Activated CD8-positive, alpha-beta memory T cell treated with anti-CD3 and anti-CD28 coated beads, Interleukin-2, amount 50 U/mL, for 48 hours (primary cell): Measurements from ENCODE around the gene LINC00237.

Experiments used
- DNase-seq: peaks from one replicate; pipeline ENCODE4 v3.0.0-alpha.2; 2020

LINC00237 gene

GRCh38 chr20:21125072-21125848, 19.1 kb upstream of the LINC00237 start:
- no peak for DNase-seq

DNA sequence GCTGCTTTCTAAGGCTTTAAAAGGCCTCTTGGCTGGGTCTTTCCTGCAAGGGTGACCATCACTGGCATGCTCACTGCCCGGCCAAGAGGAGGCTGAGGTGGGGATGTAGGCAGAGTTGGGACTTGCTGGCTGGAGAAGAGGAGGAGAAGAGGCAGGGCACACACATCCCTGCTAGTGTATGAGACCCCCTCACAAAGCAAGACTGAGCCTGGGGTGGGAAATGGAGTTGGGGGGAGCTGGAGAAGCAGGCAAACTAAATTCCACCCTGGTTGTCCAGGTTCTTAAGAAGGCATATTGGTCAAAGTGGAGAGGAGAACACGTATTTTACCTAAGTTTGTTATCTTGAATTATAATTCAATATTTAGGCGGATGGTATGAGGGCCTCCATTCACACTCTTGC, 18.0 kb upstream of the LINC00237 start:
- DNase-seq = no peak

GRCh38 chr20:21118782-21119181, 12.6 kb upstream of the LINC00237 start:
- no peak for DNase-seq

- no peak for DNase-seq
These were observed 12.0 kb upstream of the LINC00237 start for GRCh38 chr20:21118138-21118537.

GRCh38 chr20:21117521-21117920, 11.4 kb upstream of the LINC00237 start:
- DNase-seq = no peak

DNA sequence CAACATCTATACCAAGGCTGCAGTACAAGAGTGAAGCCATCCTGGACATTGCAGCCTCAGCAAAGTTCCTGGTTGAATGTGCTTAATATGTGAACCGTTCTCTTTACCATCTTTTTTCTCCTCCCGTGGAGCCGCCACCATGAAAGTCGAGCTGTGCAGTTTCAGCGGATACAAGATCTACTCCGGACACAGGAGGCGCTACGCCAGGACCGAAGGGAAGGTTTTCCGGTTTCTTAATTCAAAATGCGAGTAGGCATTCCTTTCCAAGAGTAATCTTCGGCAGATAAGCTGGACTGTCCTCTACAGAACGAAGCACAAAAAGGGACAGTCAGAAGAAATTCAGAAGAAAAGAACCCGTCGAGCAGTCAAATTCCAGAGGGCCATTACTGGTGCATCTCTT, 8.4 kb upstream of the LINC00237 start:
- DNase-seq = no peak

- no peak for DNase-seq
These were observed 7.5 kb upstream of the LINC00237 start for GRCh38 chr20:21113697-21114096.

DNA sequence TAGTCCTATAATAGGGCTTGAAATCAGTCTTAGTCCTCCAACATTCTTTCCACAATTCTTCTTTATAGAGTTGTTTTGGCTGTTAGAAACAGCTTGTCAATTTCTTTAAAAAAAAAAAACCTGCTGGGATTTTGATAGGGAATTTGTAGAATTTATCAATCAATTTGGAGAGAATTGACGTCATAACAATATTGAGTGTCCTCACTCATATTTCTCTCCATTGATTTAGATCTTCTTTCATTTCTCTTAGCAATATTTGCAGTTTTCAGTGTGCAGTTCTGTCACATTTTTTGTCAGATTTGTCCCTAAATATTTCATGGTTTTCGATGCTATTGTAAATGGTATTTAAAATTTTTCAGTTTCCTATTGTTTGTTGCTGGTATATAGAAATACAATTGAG, 5.3 kb upstream of the LINC00237 start:
- DNase-seq = no peak

- DNase-seq = no peak
These were observed 4.7 kb upstream of the LINC00237 start for GRCh38 chr20:21110811-21111210.

DNA sequence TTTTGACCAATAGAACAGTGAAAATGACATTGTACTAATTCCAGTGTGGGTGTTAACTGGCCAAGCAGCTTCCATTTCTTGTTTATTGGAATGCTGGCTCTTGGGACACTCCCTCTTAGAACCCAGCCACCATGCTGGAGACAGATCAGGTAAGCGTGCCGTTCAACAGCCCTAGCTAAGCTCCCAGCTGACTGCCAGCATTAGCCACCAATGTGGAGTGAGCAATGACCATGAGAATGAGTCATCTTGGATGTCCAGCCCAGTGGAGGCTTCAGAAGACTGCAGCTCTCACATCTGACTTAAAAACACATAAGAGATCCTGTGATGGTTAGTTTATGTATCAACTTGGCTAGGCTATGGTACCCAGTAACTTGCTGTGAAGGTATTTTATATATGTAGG, 3.0 kb upstream of the LINC00237 start:
- no peak for DNase-seq

GRCh38 chr20:21105429-21106170, 558 bp downstream of the LINC00237 start:
- DNase-seq = peak; percentile 59

DNA sequence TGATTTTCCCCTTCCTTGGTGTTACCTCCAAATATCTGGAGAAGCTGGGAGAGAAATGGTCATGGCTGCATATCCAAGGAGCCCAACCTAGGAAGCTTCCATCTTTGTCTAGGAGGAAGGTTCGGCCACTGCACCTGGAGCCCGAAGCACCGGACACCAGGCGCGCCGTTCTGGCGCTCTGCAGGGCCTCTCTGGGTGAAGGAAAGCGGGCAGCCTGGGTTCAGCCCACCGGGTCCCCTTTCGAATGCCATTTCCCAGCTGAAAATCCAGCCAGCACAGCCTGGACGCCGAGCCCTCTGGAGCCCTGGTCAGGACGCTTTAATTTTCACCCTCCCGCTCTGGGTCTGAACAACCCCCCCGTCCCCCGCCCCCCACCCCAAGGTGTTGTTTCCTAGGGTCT, 1.2 kb downstream of the LINC00237 start:
- no peak for DNase-seq

GRCh38 chr20:21104466-21104761, 1.7 kb downstream of the LINC00237 start:
- peak; percentile 51 for DNase-seq

DNA sequence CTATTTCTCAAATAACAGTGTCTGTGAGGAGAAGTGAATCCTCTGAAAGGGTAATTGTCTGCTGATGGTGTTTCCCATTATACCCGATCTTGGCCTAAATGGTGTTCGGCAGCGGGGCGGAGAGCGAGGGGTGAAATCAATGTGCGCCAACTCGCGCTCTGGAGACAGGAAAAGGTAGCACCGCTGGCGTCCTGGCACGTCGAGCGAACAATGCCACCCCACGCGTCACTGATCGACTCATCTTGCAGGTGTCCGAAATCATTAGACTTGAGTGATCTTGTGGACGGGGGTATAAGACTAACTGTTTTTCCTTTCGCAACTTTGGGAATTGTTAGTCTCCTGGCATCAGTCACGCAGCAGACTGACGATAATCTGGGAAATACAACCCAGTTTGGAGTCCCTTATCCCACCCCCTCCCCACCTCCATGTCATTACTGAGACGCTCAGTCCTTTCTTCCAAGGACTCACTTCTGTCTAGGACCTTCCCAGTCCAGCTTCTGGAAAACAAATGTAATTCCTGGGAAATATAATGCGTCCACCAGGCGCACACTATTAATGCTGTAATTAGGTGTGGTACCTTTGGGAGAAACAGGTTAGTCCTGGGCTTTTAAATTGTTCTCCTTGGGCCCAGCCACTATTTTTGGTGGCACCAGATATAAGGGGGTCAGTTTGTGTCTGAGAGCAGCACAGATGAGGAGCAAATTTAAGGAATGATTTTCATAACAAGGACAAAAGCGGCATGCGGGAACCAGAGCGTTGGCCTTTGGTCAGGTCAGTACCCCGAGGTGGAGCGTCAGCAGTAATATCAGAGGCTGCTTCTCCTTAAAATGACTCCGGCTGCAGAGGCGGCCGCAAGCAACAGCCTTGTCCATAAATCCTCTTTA, 2.3 kb downstream of the LINC00237 start:
- peak; percentile 55 for DNase-seq

GRCh38 chr20:21102603-21103311, 3.4 kb downstream of the LINC00237 start:
- peak; percentile 74 for DNase-seq

DNA sequence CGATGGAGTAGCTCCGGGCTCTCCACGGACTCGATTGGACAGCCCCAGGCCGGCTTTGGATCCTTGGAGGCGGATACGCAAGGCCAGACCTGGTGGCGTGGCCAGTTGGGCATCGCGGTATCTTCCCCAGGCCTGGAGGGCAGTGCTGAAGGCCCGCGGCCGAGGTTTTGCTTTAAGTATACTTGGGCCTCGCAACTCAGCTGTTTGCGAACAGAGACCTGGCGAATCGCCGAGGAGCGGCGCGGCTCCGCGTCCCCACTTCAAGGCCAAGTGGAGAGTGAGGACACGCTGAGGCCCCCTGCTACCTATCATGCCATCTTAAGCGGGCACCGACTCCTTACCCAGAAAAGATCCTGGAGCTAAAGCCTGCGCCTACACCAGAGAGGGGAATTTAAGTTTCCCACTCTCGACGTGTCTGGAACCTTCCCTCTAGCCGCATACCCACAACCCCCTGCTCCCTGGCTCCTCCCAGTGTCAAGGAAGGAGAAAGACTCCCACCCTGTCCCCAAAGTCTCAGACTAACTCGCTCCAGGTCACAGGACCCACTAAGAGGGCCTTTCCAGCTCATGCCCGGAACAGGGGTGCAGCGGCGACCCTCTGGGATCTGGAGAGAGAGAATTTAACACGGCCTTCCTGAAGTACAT, 4.1 kb downstream of the LINC00237 start:
- DNase-seq = peak; percentile 62

- DNase-seq = peak; percentile 59
These were observed 4.7 kb downstream of the LINC00237 start for GRCh38 chr20:21101453-21101931.

GRCh38 chr20:21100578-21101452, 5.3 kb downstream of the LINC00237 start:
- peak; percentile 63 for DNase-seq

DNA sequence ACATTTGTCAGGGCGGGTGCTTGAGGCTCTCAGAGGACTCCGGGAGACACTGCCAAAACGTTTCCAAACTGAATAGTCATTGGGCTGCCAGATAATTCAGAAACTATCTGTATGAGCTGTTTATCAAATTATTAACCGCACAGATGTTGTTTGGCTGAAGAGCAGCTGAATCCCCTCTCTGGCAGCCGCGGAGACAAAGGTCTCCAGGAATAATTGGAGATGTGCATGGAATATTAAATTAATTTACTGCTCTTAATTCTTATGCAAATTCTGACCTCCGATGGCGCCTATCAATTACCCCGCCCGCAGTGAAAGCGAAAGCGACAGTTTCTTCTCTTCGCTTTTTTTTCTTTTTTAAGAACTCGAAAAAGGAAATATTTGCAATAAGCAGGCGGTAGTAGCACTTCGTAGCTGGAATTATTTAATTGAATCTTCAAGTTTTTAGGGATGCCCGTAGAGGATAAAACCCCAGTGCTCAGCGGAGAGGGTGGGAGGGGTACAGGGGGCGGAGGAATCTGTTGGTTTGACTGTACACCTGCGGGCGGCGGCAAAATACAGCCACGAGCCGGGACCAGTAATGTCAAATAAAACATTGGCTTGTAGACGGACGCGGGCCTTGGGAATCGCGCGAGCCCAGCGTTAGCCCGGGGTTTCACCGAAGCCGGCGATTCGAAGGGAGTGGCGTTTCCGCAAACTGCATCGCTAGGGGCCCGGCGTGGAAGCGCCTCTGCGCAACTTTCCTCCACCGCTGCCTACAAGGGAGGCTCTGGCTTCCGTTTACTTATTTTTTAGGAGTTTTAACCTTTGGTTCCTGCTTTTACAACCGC, 6.2 kb downstream of the LINC00237 start:
- peak; percentile 74 for DNase-seq
